ENCODE results near the gene BCAS3.

GRCh38 chr17:60916043-60916442 lies 238.4 kb downstream of the BCAS3 start:
- TF ChIP-seq ELF1 (IDR thresholded peaks at IDR 0.05; ENCODE audit: borderline replicate concordance, low read depth) (no peak), CTCF (IDR thresholded peaks at IDR 0.05 in 2 of 3, conservative IDR thresholded peaks at IDR 0.05 in 1 of 3; ENCODE audit: borderline replicate concordance in 1 of 3, insufficient read depth in 1 of 3, low read depth in 2 of 3, low read length in 2 of 3) (no peak), POLR2A (IDR thresholded peaks at IDR 0.05; ENCODE audit: borderline replicate concordance, extremely low read depth, insufficient read depth, insufficient read length) (no peak)

Measured in HCT116 (cell line).